NCI-H460 (cell line): ENCODE results near the gene DPF3. TPM values are rescaled to one million over a fixed set of nuclear protein-coding genes. Genes with fewer than 3 reads are reported as not detected.
"Not testable (repeated sequence)": the region's sequence is repeated elsewhere in the genome, so short reads cannot be mapped to it uniquely, and the experiment has no call there.

Source experiments
- DNase-seq: peaks from one replicate; pipeline ENCODE4 v3.0.0-alpha.2; 2016; ENCODE audit warnings: low read depth; ENCODE audit errors: extremely low read depth
- total RNA-seq: library from RNA; depleted of rRNA; stranded (reverse); fragments of >200 nt; shearing (Covaris generic); gene quantifications from 2 replicates; pipeline ENCODE4 v1.2.3, GENCODE V29; 2014

The DPF3 gene
- total RNA-seq, 1 experiment from 2014 or later, result not detected

- no peak for DNase-seq
These were observed 11.9 kb downstream of the DPF3 start for GRCh38 chr14:72882047-72882446.

- DNase-seq, result no peak
These were observed 12.4 kb downstream of the DPF3 start for GRCh38 chr14:72881543-72881942.

GRCh38 chr14:72880820-72881219 is 13.1 kb downstream of the DPF3 start:
- DNase-seq, result no peak

GRCh38 chr14:72880164-72880563 is 13.7 kb downstream of the DPF3 start:
- DNase-seq, result no peak

- no peak for DNase-seq
These were observed 14.5 kb downstream of the DPF3 start for GRCh38 chr14:72879431-72879830.

- no peak for DNase-seq
These were observed 15.2 kb downstream of the DPF3 start for GRCh38 chr14:72878746-72879145.

GRCh38 chr14:72876710-72877063 is 17.2 kb downstream of the DPF3 start:
- no peak for DNase-seq

GRCh38 chr14:72876005-72876709 is 17.7 kb downstream of the DPF3 start:
- no peak for DNase-seq

GRCh38 chr14:72870878-72871277 is 23.0 kb downstream of the DPF3 start:
- DNase-seq, result not testable (repeated sequence)

- no peak for DNase-seq
These were observed 24.2 kb downstream of the DPF3 start for GRCh38 chr14:72869407-72870329.

- no peak for DNase-seq
These were observed 25.4 kb downstream of the DPF3 start for GRCh38 chr14:72868500-72868899.

- no peak for DNase-seq
These were observed 29.1 kb downstream of the DPF3 start for GRCh38 chr14:72864712-72865365.

- no peak for DNase-seq
These were observed 30.5 kb downstream of the DPF3 start for GRCh38 chr14:72863216-72864006.

GRCh38 chr14:72856530-72857266 is 37.2 kb downstream of the DPF3 start:
- no peak for DNase-seq

- DNase-seq, result no peak
These were observed 38.0 kb downstream of the DPF3 start for GRCh38 chr14:72855913-72856312.

GRCh38 chr14:72852194-72852593 is 41.7 kb downstream of the DPF3 start:
- no peak for DNase-seq

- DNase-seq, result no peak
These were observed 42.3 kb downstream of the DPF3 start for GRCh38 chr14:72851635-72852034.

- DNase-seq, result no peak
These were observed 43.5 kb downstream of the DPF3 start for GRCh38 chr14:72850360-72850759.

- DNase-seq, result no peak
These were observed 44.7 kb downstream of the DPF3 start for GRCh38 chr14:72849222-72849621.

- DNase-seq, result no peak
These were observed 46.2 kb downstream of the DPF3 start for GRCh38 chr14:72847721-72848120.
